Neural progenitor cell (in vitro differentiated cells): Measurements from ENCODE around the gene PAM16.

ENCODE experiments used
- EZH2 ChIP-seq: fragments of 200-600 bp; sonication (generic); IDR thresholded peaks from 2 replicates; pipeline ENCODE4 v1.6.1; 2017; ENCODE audit warnings: antibody characterized with exemption, mild to moderate bottlenecking, moderate library complexity
- EZH2phosphoT487 ChIP-seq: fragments of 200-600 bp; sonication (generic); IDR thresholded peaks from 2 replicates; pipeline ENCODE4 v1.6.1; 2017; ENCODE audit warnings: antibody characterized with exemption
- TF ChIP-seq, protein P1 (sequence below): fragments of 200-600 bp; sonication (generic); IDR thresholded peaks from 2 replicates; pipeline ENCODE4 v1.5.1; 2017; ENCODE audit warnings: antibody characterized with exemption, mild to moderate bottlenecking

DNA sequence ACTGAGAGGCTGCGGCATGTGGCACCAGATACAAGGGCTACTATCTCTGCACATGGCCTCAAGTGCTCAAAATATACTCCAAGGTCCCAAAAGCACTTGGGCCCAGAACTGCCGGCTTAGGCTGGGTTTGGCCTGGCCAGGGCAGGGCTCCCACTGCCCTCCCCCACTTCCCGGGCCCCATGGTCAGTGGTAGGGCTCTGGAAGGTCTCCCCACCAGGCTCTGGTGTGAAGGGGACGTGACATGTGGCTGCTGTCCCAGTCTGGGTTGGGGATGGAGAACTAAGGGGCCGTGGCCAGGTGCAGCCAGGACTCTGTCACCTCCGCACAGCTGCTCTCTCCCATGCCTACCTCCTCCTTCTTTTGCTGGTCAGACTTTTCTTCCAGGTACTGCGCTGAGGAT is 5.7 kb upstream of the PAM16 start:
- TF ChIP-seq, protein P1, sequence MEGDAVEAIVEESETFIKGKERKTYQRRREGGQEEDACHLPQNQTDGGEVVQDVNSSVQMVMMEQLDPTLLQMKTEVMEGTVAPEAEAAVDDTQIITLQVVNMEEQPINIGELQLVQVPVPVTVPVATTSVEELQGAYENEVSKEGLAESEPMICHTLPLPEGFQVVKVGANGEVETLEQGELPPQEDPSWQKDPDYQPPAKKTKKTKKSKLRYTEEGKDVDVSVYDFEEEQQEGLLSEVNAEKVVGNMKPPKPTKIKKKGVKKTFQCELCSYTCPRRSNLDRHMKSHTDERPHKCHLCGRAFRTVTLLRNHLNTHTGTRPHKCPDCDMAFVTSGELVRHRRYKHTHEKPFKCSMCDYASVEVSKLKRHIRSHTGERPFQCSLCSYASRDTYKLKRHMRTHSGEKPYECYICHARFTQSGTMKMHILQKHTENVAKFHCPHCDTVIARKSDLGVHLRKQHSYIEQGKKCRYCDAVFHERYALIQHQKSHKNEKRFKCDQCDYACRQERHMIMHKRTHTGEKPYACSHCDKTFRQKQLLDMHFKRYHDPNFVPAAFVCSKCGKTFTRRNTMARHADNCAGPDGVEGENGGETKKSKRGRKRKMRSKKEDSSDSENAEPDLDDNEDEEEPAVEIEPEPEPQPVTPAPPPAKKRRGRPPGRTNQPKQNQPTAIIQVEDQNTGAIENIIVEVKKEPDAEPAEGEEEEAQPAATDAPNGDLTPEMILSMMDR: no peak
- TF ChIP-seq EZH2: no peak
- no peak for TF ChIP-seq EZH2phosphoT487
